Measurements from ENCODE around the gene PLCB4.
A peak's percentile ranks its signal among the peaks of the same experiment; 100 is the strongest.

Gene PLCB4

GRCh38 chr20:9358001-9358400 lies 289.1 kb downstream of the PLCB4 start:
- no peaks in the 10 kb centered on the region; the same call in 1 of the 2 replicates for H3K36me3 ChIP-seq (ENCODE audit: control insufficient read depth, insufficient read depth, low read length)
- H3K9me3 ChIP-seq (ENCODE audit: control insufficient read depth, insufficient read depth, low read depth, low read length), result no peaks in the 10 kb centered on the region
- no peak overlapping the region for H3K9ac ChIP-seq (ENCODE audit: low read length)
- H3K27ac ChIP-seq (ENCODE audit: low read depth, low read length), result no peak overlapping the region
- no peaks in the 10 kb centered on the region for H3K4me1 ChIP-seq (ENCODE audit: control insufficient read depth, insufficient read depth, low read length)
- H3K4me3 ChIP-seq (ENCODE audit: low read depth, low read length), result no peak overlapping the region
- H3K27me3 ChIP-seq (ENCODE audit: control insufficient read depth, insufficient read depth, low read length), result no peaks in the 10 kb centered on the region

- H3K4me1 ChIP-seq (ENCODE audit: control insufficient read depth, insufficient read depth, low read length), result no peaks in the 10 kb centered on the region
- H3K27me3 ChIP-seq (ENCODE audit: control insufficient read depth, insufficient read depth, low read length), result no peaks in the 10 kb centered on the region
- H3K27ac ChIP-seq (ENCODE audit: low read depth, low read length), result no peak overlapping the region
- H3K36me3 ChIP-seq (ENCODE audit: control insufficient read depth, insufficient read depth, low read length), result peaks cover 9% of the 10 kb centered on the region; the same call in 1 of the 2 replicates
- no peaks in the 10 kb centered on the region for H3K9me3 ChIP-seq (ENCODE audit: control insufficient read depth, insufficient read depth, low read depth, low read length)
- H3K9ac ChIP-seq (ENCODE audit: low read length), result no peak overlapping the region
- no peak overlapping the region for H3K4me3 ChIP-seq (ENCODE audit: low read depth, low read length)
These were observed 290.8 kb downstream of the PLCB4 start for GRCh38 chr20:9359561-9360308.

- no peaks in the 10 kb centered on the region for H3K9me3 ChIP-seq (ENCODE audit: control insufficient read depth, insufficient read depth, low read depth, low read length)
- H3K4me3 ChIP-seq (ENCODE audit: low read depth, low read length), result no peak overlapping the region
- H3K27me3 ChIP-seq (ENCODE audit: control insufficient read depth, insufficient read depth, low read length), result no peaks in the 10 kb centered on the region
- H3K27ac ChIP-seq (ENCODE audit: low read depth, low read length), result no peak overlapping the region
- peaks cover 9% of the 10 kb centered on the region; the same call in 1 of the 2 replicates for H3K36me3 ChIP-seq (ENCODE audit: control insufficient read depth, insufficient read depth, low read length)
- H3K4me1 ChIP-seq (ENCODE audit: control insufficient read depth, insufficient read depth, low read length), result no peaks in the 10 kb centered on the region
- H3K9ac ChIP-seq (ENCODE audit: low read length), result no peak overlapping the region
These were observed 291.5 kb downstream of the PLCB4 start for GRCh38 chr20:9360431-9360830.

- no peaks in the 10 kb centered on the region for H3K27me3 ChIP-seq (ENCODE audit: control insufficient read depth, insufficient read depth, low read length)
- H3K9me3 ChIP-seq (ENCODE audit: control insufficient read depth, insufficient read depth, low read depth, low read length), result no peaks in the 10 kb centered on the region
- H3K4me3 ChIP-seq (ENCODE audit: low read depth, low read length), result no peak overlapping the region
- no peak overlapping the region for H3K27ac ChIP-seq (ENCODE audit: low read depth, low read length)
- H3K4me1 ChIP-seq (ENCODE audit: control insufficient read depth, insufficient read depth, low read length), result no peaks in the 10 kb centered on the region
- H3K9ac ChIP-seq (ENCODE audit: low read length), result no peak overlapping the region
- H3K36me3 ChIP-seq (ENCODE audit: control insufficient read depth, insufficient read depth, low read length), result peaks cover 9% of the 10 kb centered on the region; the same call in 1 of the 2 replicates
These were observed 294.8 kb downstream of the PLCB4 start for GRCh38 chr20:9363673-9364072.

GRCh38 chr20:9367328-9367727 lies 298.4 kb downstream of the PLCB4 start:
- Histone ChIP-seq H3K9ac (ENCODE audit: low read length) (no peak overlapping the region), H3K4me3 (ENCODE audit: low read depth, low read length) (no peak overlapping the region), H3K4me1 (ENCODE audit: control insufficient read depth, insufficient read depth, low read length) (no peaks in the 10 kb centered on the region), H3K27me3 (ENCODE audit: control insufficient read depth, insufficient read depth, low read length) (no peaks in the 10 kb centered on the region), H3K9me3 (ENCODE audit: control insufficient read depth, insufficient read depth, low read depth, low read length) (no peaks in the 10 kb centered on the region), H3K27ac (ENCODE audit: low read depth, low read length) (no peak overlapping the region), H3K36me3 (ENCODE audit: control insufficient read depth, insufficient read depth, low read length) (peaks cover 9% of the 10 kb centered on the region; the same call in 1 of the 2 replicates)

GRCh38 chr20:9367746-9368145 lies 298.9 kb downstream of the PLCB4 start:
- Histone ChIP-seq H3K9me3 (ENCODE audit: control insufficient read depth, insufficient read depth, low read depth, low read length) (no peaks in the 10 kb centered on the region), H3K4me3 (ENCODE audit: low read depth, low read length) (no peak overlapping the region), H3K36me3 (ENCODE audit: control insufficient read depth, insufficient read depth, low read length) (peaks cover 9% of the 10 kb centered on the region; the same call in 1 of the 2 replicates), H3K27ac (ENCODE audit: low read depth, low read length) (no peak overlapping the region), H3K4me1 (ENCODE audit: control insufficient read depth, insufficient read depth, low read length) (no peaks in the 10 kb centered on the region), H3K9ac (ENCODE audit: low read length) (no peak overlapping the region), H3K27me3 (ENCODE audit: control insufficient read depth, insufficient read depth, low read length) (no peaks in the 10 kb centered on the region)

- Histone ChIP-seq H3K27me3 (ENCODE audit: control insufficient read depth, insufficient read depth, low read length) (no peaks in the 10 kb centered on the region), H3K9me3 (ENCODE audit: control insufficient read depth, insufficient read depth, low read depth, low read length) (no peaks in the 10 kb centered on the region), H3K4me3 (ENCODE audit: low read depth, low read length) (no peak overlapping the region), H3K4me1 (ENCODE audit: control insufficient read depth, insufficient read depth, low read length) (peaks cover under 1% of the 10 kb centered on the region; the same call in 1 of the 2 replicates), H3K27ac (ENCODE audit: low read depth, low read length) (no peak overlapping the region), H3K36me3 (ENCODE audit: control insufficient read depth, insufficient read depth, low read length) (0 out of 2 replicates have a peak, but pooled peaks cover 6% of the 10 kb centered on the region), H3K9ac (ENCODE audit: low read length) (no peak overlapping the region)
These were observed 300.0 kb downstream of the PLCB4 start for GRCh38 chr20:9368893-9369292.

GRCh38 chr20:9369557-9369956 lies 300.7 kb downstream of the PLCB4 start:
- H3K36me3 ChIP-seq (ENCODE audit: control insufficient read depth, insufficient read depth, low read length), result no peaks in the 10 kb centered on the region
- H3K27ac ChIP-seq (ENCODE audit: low read depth, low read length), result no peak overlapping the region
- H3K9me3 ChIP-seq (ENCODE audit: control insufficient read depth, insufficient read depth, low read depth, low read length), result no peaks in the 10 kb centered on the region
- no peaks in the 10 kb centered on the region for H3K27me3 ChIP-seq (ENCODE audit: control insufficient read depth, insufficient read depth, low read length)
- H3K9ac ChIP-seq (ENCODE audit: low read length), result no peak overlapping the region
- H3K4me1 ChIP-seq (ENCODE audit: control insufficient read depth, insufficient read depth, low read length), result peaks cover 7% of the 10 kb centered on the region
- H3K4me3 ChIP-seq (ENCODE audit: low read depth, low read length), result no peak overlapping the region

GRCh38 chr20:9374072-9374471 lies 305.2 kb downstream of the PLCB4 start:
- Histone ChIP-seq H3K9me3 (ENCODE audit: control insufficient read depth, insufficient read depth, low read depth, low read length) (no peaks in the 10 kb centered on the region), H3K27me3 (ENCODE audit: control insufficient read depth, insufficient read depth, low read length) (no peaks in the 10 kb centered on the region), H3K36me3 (ENCODE audit: control insufficient read depth, insufficient read depth, low read length) (no peaks in the 10 kb centered on the region), H3K27ac (ENCODE audit: low read depth, low read length) (peak overlapping the region; percentile 92; the same call in 1 of the 2 replicates), H3K9ac (ENCODE audit: low read length) (no peak overlapping the region), H3K4me3 (ENCODE audit: low read depth, low read length) (no peak overlapping the region), H3K4me1 (ENCODE audit: control insufficient read depth, insufficient read depth, low read length) (peaks cover 31% of the 10 kb centered on the region)

GRCh38 chr20:9374480-9374879 lies 305.6 kb downstream of the PLCB4 start:
- no peaks in the 10 kb centered on the region for H3K9me3 ChIP-seq (ENCODE audit: control insufficient read depth, insufficient read depth, low read depth, low read length)
- H3K9ac ChIP-seq (ENCODE audit: low read length), result no peak overlapping the region
- H3K4me1 ChIP-seq (ENCODE audit: control insufficient read depth, insufficient read depth, low read length), result peaks cover 31% of the 10 kb centered on the region
- no peaks in the 10 kb centered on the region for H3K36me3 ChIP-seq (ENCODE audit: control insufficient read depth, insufficient read depth, low read length)
- no peak overlapping the region for H3K4me3 ChIP-seq (ENCODE audit: low read depth, low read length)
- H3K27me3 ChIP-seq (ENCODE audit: control insufficient read depth, insufficient read depth, low read length), result no peaks in the 10 kb centered on the region
- H3K27ac ChIP-seq (ENCODE audit: low read depth, low read length), result peak overlapping the region; percentile 92; the same call in 1 of the 2 replicates

- H3K27me3 ChIP-seq (ENCODE audit: control insufficient read depth, insufficient read depth, low read length), result no peaks in the 10 kb centered on the region
- no peaks in the 10 kb centered on the region for H3K36me3 ChIP-seq (ENCODE audit: control insufficient read depth, insufficient read depth, low read length)
- 0 out of 2 replicates have a peak overlapping the region, but pooled peaks have one; percentile 11 for H3K4me3 ChIP-seq (ENCODE audit: low read depth, low read length)
- peaks cover 31% of the 10 kb centered on the region for H3K4me1 ChIP-seq (ENCODE audit: control insufficient read depth, insufficient read depth, low read length)
- H3K9me3 ChIP-seq (ENCODE audit: control insufficient read depth, insufficient read depth, low read depth, low read length), result no peaks in the 10 kb centered on the region
- peak overlapping the region; percentile 13 for H3K9ac ChIP-seq (ENCODE audit: low read length)
- peak overlapping the region; percentile 92; the same call in 1 of the 2 replicates for H3K27ac ChIP-seq (ENCODE audit: low read depth, low read length)
These were observed 306.4 kb downstream of the PLCB4 start for GRCh38 chr20:9375221-9375681.

Data from HUES6 (cell line).